H9 (cell line): ENCODE measurements around the gene RGS13. TPM values are rescaled to one million over a fixed set of nuclear protein-coding genes. Genes with fewer than 3 reads are reported as not detected.

Experiments used
- DNase-seq: peaks from one replicate; pipeline ENCODE4 v3.0.0-alpha.2; 2017
- H2AFZ ChIP-seq: one replicate; pipeline ENCODE4 v1.6.1; 2013; ENCODE audit warnings: mild to moderate bottlenecking, low read length, control low read depth, moderate library complexity
- H2AK5ac ChIP-seq: 2 replicates; pipeline ENCODE4 v1.6.1; 2013; ENCODE audit warnings: low read length, control low read depth, mixed read lengths; ENCODE audit not compliant: insufficient read length
- H2BK120ac ChIP-seq: one replicate; pipeline ENCODE4 v1.6.1; 2013; ENCODE audit warnings: low read depth, mild to moderate bottlenecking, low read length, control low read depth, inconsistent platforms; ENCODE audit not compliant: poor library complexity, severe bottlenecking
- H2BK12ac ChIP-seq: 2 replicates; pipeline ENCODE4 v1.6.1; 2013; ENCODE audit warnings: low read length, control low read depth, mixed read lengths, low read depth; ENCODE audit not compliant: insufficient read length
- H2BK15ac ChIP-seq: 2 replicates; pipeline ENCODE4 v1.6.1; 2013; ENCODE audit warnings: low read depth, low read length, control low read depth
- H2BK20ac ChIP-seq: one replicate; pipeline ENCODE4 v1.6.1; 2013; ENCODE audit warnings: low read depth, mild to moderate bottlenecking, low read length, control low read depth, inconsistent platforms; ENCODE audit not compliant: poor library complexity, severe bottlenecking
- H2BK5ac ChIP-seq: 2 replicates; pipeline ENCODE4 v1.6.1; 2013; ENCODE audit warnings: low read length, control low read depth, mixed read lengths; ENCODE audit not compliant: insufficient read length
- H3K14ac ChIP-seq: 2 replicates; pipeline ENCODE4 v1.6.1; 2013; ENCODE audit warnings: low read length, control low read depth; ENCODE audit not compliant: insufficient read depth
- H3K18ac ChIP-seq: 2 replicates; pipeline ENCODE4 v1.6.1; 2013; ENCODE audit warnings: low read depth, mild to moderate bottlenecking, mixed read lengths, low read length, control low read depth; ENCODE audit not compliant: insufficient read length
- H3K23ac ChIP-seq: 2 replicates; pipeline ENCODE4 v1.6.1; 2013; ENCODE audit warnings: low read length, control low read depth, mixed read lengths, low read depth; ENCODE audit not compliant: insufficient read length
- H3K23me2 ChIP-seq: 2 replicates; pipeline ENCODE4 v1.6.1; 2013; ENCODE audit warnings: low read depth, mild to moderate bottlenecking, mixed read lengths, low read length, control low read depth; ENCODE audit not compliant: insufficient read length, poor library complexity, severe bottlenecking
- H3K27ac ChIP-seq: 2 replicates; pipeline ENCODE4 v1.5.1; 2013; ENCODE audit warnings: low read length, control low read depth, mixed read lengths, low read depth; ENCODE audit not compliant: insufficient read length
- H3K27me3 ChIP-seq: 2 replicates; pipeline ENCODE4 v1.6.1; 2013; ENCODE audit warnings: low read length, control low read depth, inconsistent platforms; ENCODE audit not compliant: insufficient read depth
- H3K4ac ChIP-seq: 2 replicates; pipeline ENCODE4 v1.6.1; 2013; ENCODE audit warnings: low read depth, mild to moderate bottlenecking, control low read depth, inconsistent platforms, low read length, moderate library complexity
- H3K4me1 ChIP-seq: 2 replicates; pipeline ENCODE4 v1.6.1; 2013; ENCODE audit warnings: low read length, control low read depth, inconsistent platforms; ENCODE audit not compliant: insufficient read depth
- H3K4me2 ChIP-seq: 2 replicates; pipeline ENCODE4 v1.6.1; 2013; ENCODE audit warnings: low read length, control low read depth, mixed read lengths; ENCODE audit not compliant: insufficient read length, insufficient read depth
- H3K56ac ChIP-seq: 2 replicates; pipeline ENCODE4 v1.6.1; 2013; ENCODE audit warnings: low read depth, mild to moderate bottlenecking, mixed read lengths, low read length, control low read depth; ENCODE audit not compliant: insufficient read length
- H3K79me1 ChIP-seq: 2 replicates; pipeline ENCODE4 v1.6.1; 2013; ENCODE audit warnings: low read depth, mild to moderate bottlenecking, moderate library complexity, low read length, control low read depth, inconsistent platforms; ENCODE audit not compliant: insufficient read depth, poor library complexity, severe bottlenecking
- H3K79me2 ChIP-seq: 2 replicates; pipeline ENCODE4 v1.6.1; 2013; ENCODE audit warnings: low read length, control low read depth, inconsistent platforms; ENCODE audit not compliant: insufficient read depth
- H3K9ac ChIP-seq: 2 replicates; pipeline ENCODE4 v1.6.1; 2013; ENCODE audit warnings: low read length, control low read depth, mixed read lengths; ENCODE audit not compliant: insufficient read length; ENCODE audit errors: extremely low read depth
- H3K9me3 ChIP-seq: one replicate; pipeline ENCODE4 v1.6.1; 2013; ENCODE audit warnings: low read depth, low read length, inconsistent platforms; ENCODE audit not compliant: control insufficient read depth
- H3T11ph ChIP-seq: one replicate; pipeline ENCODE4 v1.6.1; 2013; ENCODE audit warnings: mild to moderate bottlenecking, low read length, control low read depth, inconsistent platforms
- H4K20me1 ChIP-seq: one replicate; pipeline ENCODE4 v1.6.1; 2013; ENCODE audit not compliant: control insufficient read depth, insufficient read length, insufficient read depth
- H4K5ac ChIP-seq: 2 replicates; pipeline ENCODE4 v1.6.1; 2013; ENCODE audit warnings: low read depth, mild to moderate bottlenecking, mixed read lengths, low read length, control low read depth; ENCODE audit not compliant: insufficient read length
- H4K8ac ChIP-seq: replicated peaks from 2 replicates; pipeline ENCODE4 v1.6.1; 2013; ENCODE audit warnings: low read length, control low read depth, mixed read lengths, low read depth; ENCODE audit not compliant: insufficient read length
- H4K91ac ChIP-seq: 2 replicates; pipeline ENCODE4 v1.6.1; 2013; ENCODE audit warnings: low read depth, mild to moderate bottlenecking, moderate library complexity, mixed read lengths, low read length, control low read depth; ENCODE audit not compliant: insufficient read length
- H3K27ac Mint-ChIP-seq, 3 experiments: 2 replicates in 2 of 3; 3 replicates in 1 of 3; pipeline ENCODE4 v1.8.0; 2020 to 2021; ENCODE audit warnings: mixed read lengths in 3 of 3, mild to moderate bottlenecking in 1 of 3, moderate library complexity in 1 of 3
- H3K27me3 Mint-ChIP-seq: 2 replicates; pipeline ENCODE4 v1.8.0; 2021; ENCODE audit warnings: low read depth, mild to moderate bottlenecking, moderate library complexity, mixed read lengths
- H3K36me3 Mint-ChIP-seq, 3 experiments: 2 replicates in 2 of 3; 3 replicates in 1 of 3; pipeline ENCODE4 v1.8.0; 2020 to 2021; ENCODE audit warnings: low read depth in 3 of 3, mixed read lengths in 3 of 3; ENCODE audit not compliant: insufficient read depth in 1 of 3
- H3K4me1 Mint-ChIP-seq, 2 experiments: 2 replicates each; pipeline ENCODE4 v1.8.0; 2020; ENCODE audit warnings: mixed read lengths in 2 of 2
- H3K4me3 Mint-ChIP-seq, 2 experiments: 2 replicates in 1 of 2; 3 replicates in 1 of 2; pipeline ENCODE4 v1.8.0; 2020 to 2021; ENCODE audit warnings: mild to moderate bottlenecking in 2 of 2, mixed read lengths in 2 of 2, moderate library complexity in 1 of 2
- H3K9me3 Mint-ChIP-seq, 2 experiments: 2 replicates in 1 of 2; 3 replicates in 1 of 2; pipeline ENCODE4 v1.8.0; 2020; ENCODE audit warnings: mild to moderate bottlenecking in 2 of 2, mixed read lengths in 2 of 2, moderate library complexity in 1 of 2
- WGBS: extraction: QIAGEN DNeasy Blood & Tissue Kit; methylation state at CpG from one replicate; pipeline ENCODE4 v1.1.7; 2013; ENCODE audit warnings: missing lambda C conversion rate, low lambda C conversion rate, mixed read lengths; ENCODE audit not compliant: insufficient read length; ENCODE audit errors: extremely low coverage; 5-methylcytosine and 5-hydroxymethylcytosine counted together
- total RNA-seq: library from RNA; stranded (reverse); gene quantifications from 2 replicates; pipeline ENCODE4 v1.2.1, GENCODE V29; 2021
- TF ChIP-seq, protein P1 (sequence below): fragments of 200-600 bp; sonication (generic); conservative IDR thresholded peaks from 3 replicates; pipeline ENCODE4 v1.8.0; 2021; ENCODE audit warnings: antibody characterized with exemption, mild to moderate bottlenecking

RGS13 gene
- total RNA-seq, 1 experiment from 2014 or later = not detected

DNA sequence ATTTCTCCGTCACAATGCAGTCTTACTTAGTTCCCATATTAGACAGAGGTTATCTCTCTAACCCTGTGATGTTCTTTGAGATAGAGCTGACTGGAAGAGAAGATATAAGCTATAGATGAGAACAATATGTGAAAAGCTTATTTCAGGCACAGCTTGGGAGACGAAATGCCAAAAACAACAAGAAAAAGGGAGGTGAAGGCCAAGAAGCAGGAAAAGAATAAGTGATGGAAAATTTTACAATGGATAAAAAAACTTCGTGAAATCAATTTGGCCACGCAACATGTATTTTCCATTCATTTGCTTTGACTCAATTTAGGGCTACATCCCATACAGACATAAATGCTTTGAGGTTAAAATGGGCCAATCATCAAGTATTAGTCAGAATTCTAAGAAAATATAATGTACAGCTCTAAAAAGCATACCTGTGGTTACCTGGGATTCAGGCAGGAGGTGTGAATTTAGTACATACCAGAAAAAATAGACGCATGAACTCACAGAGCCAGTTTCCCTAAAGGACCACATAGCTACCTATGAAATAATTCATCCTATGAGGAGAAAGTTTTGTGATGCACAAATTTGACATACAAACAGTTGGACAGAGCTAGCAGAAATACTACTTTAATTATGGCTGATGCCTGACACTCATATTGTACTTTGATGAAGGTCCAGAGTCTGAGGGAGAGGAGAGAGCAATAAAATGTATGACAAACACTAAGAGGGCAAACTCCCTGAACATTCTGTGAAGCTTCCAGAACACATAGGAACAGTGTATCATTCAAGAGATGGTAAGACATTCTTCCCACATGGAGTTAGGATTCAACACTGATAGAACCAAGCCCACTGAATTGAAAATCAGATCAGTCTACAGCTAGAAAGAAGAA lies 48.3 kb upstream of the RGS13 start:
- no peak overlapping the region for H4K8ac ChIP-seq
- no peak overlapping the region for H3K4ac ChIP-seq
- H4K20me1 ChIP-seq = no peaks in the 10 kb centered on the region
- no peaks in the 10 kb centered on the region for H3K27me3 ChIP-seq
- H3K4me1 ChIP-seq = no peaks in the 10 kb centered on the region
- no peak overlapping the region for H3K14ac ChIP-seq
- H3K56ac ChIP-seq = no peak overlapping the region
- no peak overlapping the region for H2AFZ ChIP-seq
- TF ChIP-seq, protein P1, sequence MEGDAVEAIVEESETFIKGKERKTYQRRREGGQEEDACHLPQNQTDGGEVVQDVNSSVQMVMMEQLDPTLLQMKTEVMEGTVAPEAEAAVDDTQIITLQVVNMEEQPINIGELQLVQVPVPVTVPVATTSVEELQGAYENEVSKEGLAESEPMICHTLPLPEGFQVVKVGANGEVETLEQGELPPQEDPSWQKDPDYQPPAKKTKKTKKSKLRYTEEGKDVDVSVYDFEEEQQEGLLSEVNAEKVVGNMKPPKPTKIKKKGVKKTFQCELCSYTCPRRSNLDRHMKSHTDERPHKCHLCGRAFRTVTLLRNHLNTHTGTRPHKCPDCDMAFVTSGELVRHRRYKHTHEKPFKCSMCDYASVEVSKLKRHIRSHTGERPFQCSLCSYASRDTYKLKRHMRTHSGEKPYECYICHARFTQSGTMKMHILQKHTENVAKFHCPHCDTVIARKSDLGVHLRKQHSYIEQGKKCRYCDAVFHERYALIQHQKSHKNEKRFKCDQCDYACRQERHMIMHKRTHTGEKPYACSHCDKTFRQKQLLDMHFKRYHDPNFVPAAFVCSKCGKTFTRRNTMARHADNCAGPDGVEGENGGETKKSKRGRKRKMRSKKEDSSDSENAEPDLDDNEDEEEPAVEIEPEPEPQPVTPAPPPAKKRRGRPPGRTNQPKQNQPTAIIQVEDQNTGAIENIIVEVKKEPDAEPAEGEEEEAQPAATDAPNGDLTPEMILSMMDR = no peak
- no CpG with 5 or more reads among the region's 5 CpGs for WGBS
- no peak overlapping the region for H4K91ac ChIP-seq
- no peak overlapping the region for H2BK120ac ChIP-seq
- no peak for DNase-seq
- no peaks in the 10 kb centered on the region for H3K9me3 ChIP-seq
- H3K27ac ChIP-seq = no peak overlapping the region
- H4K5ac ChIP-seq = no peak overlapping the region
- no peak overlapping the region for H3K23ac ChIP-seq
- no peak overlapping the region for H2BK12ac ChIP-seq
- H3K79me1 ChIP-seq = no peaks in the 10 kb centered on the region
- no peak overlapping the region for H3T11ph ChIP-seq
- Mint-ChIP-seq H3K4me3 (no peak overlapping the region), H3K27me3 (no peaks in the 10 kb centered on the region), H3K9me3 (no peaks in the 10 kb centered on the region), H3K36me3 (no peaks in the 10 kb centered on the region), H3K27ac (no peak overlapping the region), H3K4me1 (no peaks in the 10 kb centered on the region)
- H2BK20ac ChIP-seq = no peak overlapping the region
- no peak overlapping the region for H2AK5ac ChIP-seq
- H3K4me2 ChIP-seq = no peak overlapping the region
- H2BK5ac ChIP-seq = no peak overlapping the region
- no peaks in the 10 kb centered on the region for H3K79me2 ChIP-seq
- no peak overlapping the region for H3K18ac ChIP-seq
- H3K9ac ChIP-seq = no peak overlapping the region
- no peak overlapping the region for H2BK15ac ChIP-seq
- no peaks in the 10 kb centered on the region for H3K23me2 ChIP-seq
